GM18951 (cell line): ENCODE measurements around the gene HSPA1A.
"Not testable (repeated sequence)": the region's sequence is repeated elsewhere in the genome, so short reads cannot be mapped to it uniquely, and the experiment has no call there.

ENCODE experiments used
- POLR2A ChIP-seq: IDR thresholded peaks from 4 replicates; pipeline ENCODE4 v1.6.1; 2011; ENCODE audit warnings: mild to moderate bottlenecking; ENCODE audit not compliant: insufficient read length, insufficient read depth; ENCODE audit errors: extremely low read depth
- in situ Hi-C: fragments of 300-500 bp; cut with MboI; formaldehyde crosslinking; loops from one replicate; pipeline ENCODE4 v1.12.0; 2022; ENCODE audit warnings: low sequenced_read_pairs, mixed read lengths, inconsistent platforms; ENCODE audit not compliant: unreplicated experiment

The HSPA1A gene

DNA sequence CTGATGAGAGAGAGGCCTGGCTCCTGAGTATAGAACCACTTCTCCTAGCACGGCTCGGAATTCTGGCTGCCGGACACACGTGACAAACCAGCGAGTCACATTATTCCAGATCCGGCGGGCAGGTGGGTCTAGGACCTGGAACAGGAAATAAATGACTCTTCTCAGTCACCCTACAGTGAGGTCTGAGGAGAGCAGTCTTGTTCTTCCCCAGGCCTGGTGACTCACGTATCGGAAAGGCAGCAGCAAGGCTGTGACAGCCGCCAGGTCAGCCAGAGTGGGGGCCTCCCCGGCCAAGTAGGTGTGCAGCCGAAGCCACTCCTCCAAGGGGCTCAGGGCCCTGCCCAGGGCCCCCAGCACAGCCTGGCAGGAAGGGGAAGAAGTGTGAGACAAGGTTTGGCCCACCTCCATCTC lies 22.6 kb upstream of the HSPA1A start:
- no peak for TF ChIP-seq POLR2A
- in situ Hi-C loops: no loop called here

DNA sequence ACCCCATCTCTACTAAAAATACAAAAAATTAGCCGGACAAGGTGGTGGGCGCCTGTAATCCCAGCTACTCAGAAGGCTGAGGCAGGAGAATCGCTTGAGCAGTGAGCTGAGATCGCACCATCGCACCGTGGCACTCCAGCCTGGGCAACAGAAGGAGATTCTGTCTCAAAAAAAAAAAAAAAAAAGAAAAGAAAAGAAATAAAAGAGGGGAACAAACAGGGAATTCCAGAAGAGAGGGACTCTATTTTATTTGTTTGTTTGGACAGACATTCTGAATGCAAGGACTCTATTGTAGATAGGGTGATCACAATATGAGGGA lies 21.5 kb upstream of the HSPA1A start:
- in situ Hi-C loops: not testable (repeated sequence)

- no peak for TF ChIP-seq POLR2A
- in situ Hi-C loops: no loop called here
Observed at GRCh38 chr6:31794294-31794865, 21.0 kb upstream of the HSPA1A start.

DNA sequence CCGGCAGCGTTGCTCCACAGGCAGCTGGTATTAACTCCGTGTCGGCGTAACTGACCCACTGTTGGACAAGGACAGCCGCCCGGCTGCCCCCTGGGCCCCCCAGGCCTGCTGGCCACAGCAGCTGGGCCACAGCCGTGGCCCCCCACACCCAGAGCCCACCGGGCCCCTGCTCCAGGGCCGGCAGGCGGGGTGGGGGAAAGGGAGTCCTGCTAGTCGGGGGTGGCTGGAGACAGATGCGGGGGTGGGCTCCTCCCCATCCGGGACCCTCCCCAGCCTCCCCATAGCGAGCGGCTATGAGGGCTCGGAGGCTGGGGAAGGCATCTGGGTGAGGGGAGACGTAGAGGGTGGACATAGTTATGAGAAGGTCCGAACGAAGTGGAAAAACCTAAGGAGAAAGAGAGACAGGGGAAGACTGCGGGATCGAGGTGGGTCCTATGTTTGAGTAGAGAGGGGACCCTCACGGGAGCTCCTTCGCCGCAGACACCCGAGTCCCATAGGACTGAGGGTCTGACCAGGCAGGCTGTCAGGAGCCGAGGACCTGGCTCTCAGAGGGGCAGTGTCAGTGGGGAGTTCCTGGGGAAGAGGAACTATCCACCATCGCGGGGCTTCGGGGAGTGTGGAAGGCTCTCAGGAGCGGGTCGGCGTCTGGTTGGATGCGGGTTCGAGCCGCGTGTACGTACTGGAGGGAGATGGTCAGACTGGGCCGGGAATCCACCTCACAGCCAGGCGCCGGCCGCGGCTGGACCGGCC lies 20.3 kb upstream of the HSPA1A start:
- in situ Hi-C loops: no loop called here
- TF ChIP-seq POLR2A: no peak

GRCh38 chr6:31795616-31796298 lies 19.6 kb upstream of the HSPA1A start, which contains the start of gene VARS1:
TSS of gene VARS1 (minus strand) at chr6:31795752. CDS start at chr6:31795217, 535 bp downstream.
- TF ChIP-seq POLR2A: peak; percentile 68
- in situ Hi-C loops: no loop called here

- TF ChIP-seq POLR2A: no peak
- in situ Hi-C loops: no loop called here
Observed at GRCh38 chr6:31796993-31797385, 18.4 kb upstream of the HSPA1A start.

- in situ Hi-C loops: no loop called here
- no peak for TF ChIP-seq POLR2A
Observed at GRCh38 chr6:31797588-31797987, 17.8 kb upstream of the HSPA1A start.

DNA sequence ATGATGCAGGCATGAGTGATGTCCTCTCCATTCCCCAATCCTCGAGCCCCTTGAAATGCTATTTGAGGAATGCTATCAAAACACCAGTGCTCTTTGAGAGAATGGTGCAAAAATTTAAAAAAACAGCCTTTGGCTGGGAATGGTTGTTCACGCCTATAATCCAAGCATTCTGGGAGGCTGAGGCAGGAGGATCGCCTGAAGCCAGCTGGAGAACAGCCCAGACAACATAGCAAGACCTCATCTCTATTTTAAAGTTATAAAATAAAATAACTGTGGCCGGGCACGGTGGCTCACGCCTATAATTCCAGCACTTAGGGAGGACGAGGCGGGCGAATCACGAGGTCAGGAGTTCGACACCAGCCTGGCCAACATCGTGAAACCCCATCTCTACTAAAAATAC lies 15.6 kb upstream of the HSPA1A start:
- TF ChIP-seq POLR2A: no peak
- in situ Hi-C loops: no loop called here

DNA sequence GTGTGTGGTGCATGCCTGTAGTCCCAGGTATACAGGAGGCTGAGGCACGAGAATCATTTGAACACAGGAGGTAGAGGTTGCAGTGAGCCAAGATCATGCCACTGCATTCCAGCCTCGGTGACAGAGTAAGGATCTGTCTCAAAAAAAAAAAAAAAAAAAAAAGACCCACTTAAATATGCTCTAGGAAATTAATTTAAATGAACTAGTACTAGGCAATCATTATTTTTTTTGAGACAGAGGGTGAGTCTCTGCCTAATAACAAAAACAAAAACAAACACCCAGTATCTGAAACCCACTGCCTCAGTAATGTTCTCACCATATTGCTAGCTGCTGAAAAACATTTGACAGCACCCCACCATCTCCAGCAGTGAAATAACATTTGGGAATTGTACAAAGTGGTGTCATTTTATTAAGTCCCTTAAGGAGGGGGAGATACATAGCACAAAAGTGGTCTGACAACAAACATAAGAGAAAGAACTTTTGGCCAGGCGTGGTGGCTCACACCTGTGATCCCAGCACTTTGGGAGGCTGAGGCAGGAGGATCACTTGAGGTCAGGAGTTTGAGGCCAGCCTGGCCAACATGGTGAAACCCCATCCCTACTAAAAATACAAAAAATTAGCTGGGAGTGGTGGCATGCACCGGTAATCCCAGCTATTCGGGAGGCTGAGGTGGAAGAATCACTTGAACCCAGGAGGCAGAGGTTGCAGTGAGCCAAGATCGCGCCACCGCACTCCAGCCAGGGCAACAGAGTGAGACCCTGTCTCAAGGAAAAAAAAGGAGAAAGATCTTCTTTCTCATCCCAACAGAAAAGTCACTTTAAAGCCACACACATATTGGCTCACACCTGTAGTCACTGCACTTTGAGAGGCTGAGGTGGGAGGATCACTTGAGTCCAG lies 14.1 kb upstream of the HSPA1A start:
- in situ Hi-C loops: not testable (repeated sequence)

DNA sequence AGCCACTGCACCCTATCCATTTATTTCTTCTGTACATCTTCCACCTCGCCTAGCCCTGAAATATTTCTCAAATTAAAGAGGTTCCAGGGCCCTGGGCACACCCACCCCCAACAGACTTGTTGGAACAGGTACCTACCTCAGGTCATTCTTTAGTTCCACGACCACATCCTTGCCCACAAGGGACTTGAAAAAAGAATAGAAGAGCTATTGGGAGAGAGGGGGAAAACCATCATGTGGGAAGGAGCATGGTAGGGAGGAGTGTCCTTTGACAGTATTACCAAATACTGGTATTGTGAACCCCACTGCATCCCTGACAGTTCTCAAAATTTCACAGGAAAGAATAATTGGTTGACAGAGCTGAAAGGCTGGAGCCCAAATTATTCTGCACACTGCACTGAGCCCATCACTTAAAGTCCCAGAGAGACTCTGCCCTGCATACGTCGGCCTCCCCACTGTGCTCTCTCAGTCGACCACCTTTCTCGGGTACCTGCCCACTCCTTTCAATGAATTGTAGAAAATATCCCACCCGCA lies 9.3 kb upstream of the HSPA1A start:
- in situ Hi-C loops: no loop called here
- no peak for TF ChIP-seq POLR2A

- in situ Hi-C loops: no loop called here
- TF ChIP-seq POLR2A: peak; percentile 95
Observed at GRCh38 chr6:31806470-31807272, 8.7 kb upstream of the HSPA1A start, which contains the start of gene LSM2. TSS of gene LSM2 (minus strand) at chr6:31806966. CDS start at chr6:31806757, 209 bp downstream.

- in situ Hi-C loops: not testable (repeated sequence)
Observed at GRCh38 chr6:31808599-31808998, 6.7 kb upstream of the HSPA1A start.
